Measurements from ENCODE around the gene BEND2. TPM values are rescaled to one million over a fixed set of nuclear protein-coding genes. Genes with fewer than 3 reads are reported as not detected.

Gene BEND2
- total RNA-seq, 3 donors from 2014 or later (not counting 1 experiment from before 2014, with no cell fraction given): 0.16 to 1.3 (median 0.48) TPM

GRCh38 chrX:18174209-18174608 is 46.5 kb downstream of the BEND2 start:
- TF ChIP-seq CTCF (IDR thresholded peaks at IDR 0.05): no peak

GRCh38 chrX:18173494-18174180 is 47.0 kb downstream of the BEND2 start:
- no peak overlapping the region for H3K4me3 Mint-ChIP-seq
- TF ChIP-seq CTCF (IDR thresholded peaks at IDR 0.05): no peak
- no peak overlapping the region for H3K4me3 ChIP-seq (ENCODE audit: low read length)
- H3K27me3 Mint-ChIP-seq (ENCODE audit: low read depth in 2 of 2): no peaks in the 10 kb centered on the region
- H3K9me3 ChIP-seq (ENCODE audit: control insufficient read depth, insufficient read depth, low read length): no peaks in the 10 kb centered on the region
- intact Hi-C loops (cut with micrococcal nuclease): no loop called here
- no peaks in the 10 kb centered on the region for H3K27me3 ChIP-seq (ENCODE audit: control insufficient read depth, insufficient read depth, low read length)
- no peak overlapping the region for H3K27ac Mint-ChIP-seq
- 23% methylated on average over 7 of the region's 7 CpGs for WGBS (ENCODE audit: insufficient coverage)
- peaks cover 0 to 2% of the 10 kb centered on the region in 2 donors for H3K9me3 Mint-ChIP-seq
- H3K36me3 ChIP-seq (ENCODE audit: control insufficient read depth, insufficient read depth, low read length): no peaks in the 10 kb centered on the region
- DNase-seq (no peak), ATAC-seq (no peak)
- H3K4me1 Mint-ChIP-seq: no peaks in the 10 kb centered on the region
- no peaks in the 10 kb centered on the region for H3K36me3 Mint-ChIP-seq
- H3K27ac ChIP-seq (ENCODE audit: low read length): no peak overlapping the region
- H3K4me1 ChIP-seq (ENCODE audit: control insufficient read depth, insufficient read depth, low read length): no peaks in the 10 kb centered on the region

More at GRCh38 chrX:18174209-18174608, 46.5 kb downstream of the BEND2 start:
- intact Hi-C loops (cut with micrococcal nuclease): no loop called here
- Histone ChIP-seq H3K4me3 (ENCODE audit: low read length) (no peak overlapping the region), H3K4me1 (ENCODE audit: control insufficient read depth, insufficient read depth, low read length) (no peaks in the 10 kb centered on the region), H3K9me3 (ENCODE audit: control insufficient read depth, insufficient read depth, low read length) (no peaks in the 10 kb centered on the region), H3K36me3 (ENCODE audit: control insufficient read depth, insufficient read depth, low read length) (no peaks in the 10 kb centered on the region), H3K27me3 (ENCODE audit: control insufficient read depth, insufficient read depth, low read length) (no peaks in the 10 kb centered on the region), H3K27ac (ENCODE audit: low read length) (no peak overlapping the region)
- 80% methylated on average over 5 of the region's 7 CpGs for WGBS (ENCODE audit: insufficient coverage)
- no peaks in the 10 kb centered on the region for H3K36me3 Mint-ChIP-seq
- H3K27ac Mint-ChIP-seq: no peak overlapping the region
- H3K4me1 Mint-ChIP-seq: no peaks in the 10 kb centered on the region
- no peak overlapping the region for H3K4me3 Mint-ChIP-seq
- no peaks in the 10 kb centered on the region for H3K27me3 Mint-ChIP-seq (ENCODE audit: low read depth in 2 of 2)
- DNase-seq (no peak), ATAC-seq (no peak)
- H3K9me3 Mint-ChIP-seq: peaks cover 0 to 2% of the 10 kb centered on the region in 2 donors

- WGBS (ENCODE audit: insufficient coverage): 83% methylated on average over 4 of the region's 4 CpGs
- Histone ChIP-seq H3K27ac (ENCODE audit: low read length) (no peak overlapping the region), H3K27me3 (ENCODE audit: control insufficient read depth, insufficient read depth, low read length) (no peaks in the 10 kb centered on the region), H3K9me3 (ENCODE audit: control insufficient read depth, insufficient read depth, low read length) (no peaks in the 10 kb centered on the region), H3K4me1 (ENCODE audit: control insufficient read depth, insufficient read depth, low read length) (no peaks in the 10 kb centered on the region), H3K36me3 (ENCODE audit: control insufficient read depth, insufficient read depth, low read length) (no peaks in the 10 kb centered on the region), H3K4me3 (ENCODE audit: low read length) (no peak overlapping the region)
- TF ChIP-seq CTCF (IDR thresholded peaks at IDR 0.05): no peak
- Mint-ChIP-seq H3K36me3 (no peaks in the 10 kb centered on the region), H3K9me3 (peaks cover 0 to 2% of the 10 kb centered on the region in 2 donors), H3K4me1 (no peaks in the 10 kb centered on the region), H3K27ac (no peak overlapping the region), H3K27me3 (ENCODE audit: low read depth in 2 of 2) (no peaks in the 10 kb centered on the region), H3K4me3 (no peak overlapping the region)
- intact Hi-C loops (cut with micrococcal nuclease): no loop called here
- ATAC-seq: no peak
- DNase-seq: no peak
Observed at GRCh38 chrX:18172970-18173369, 47.7 kb downstream of the BEND2 start.

GRCh38 chrX:18170910-18171309 is 49.8 kb downstream of the BEND2 start:
- no peaks in the 10 kb centered on the region for H3K27me3 Mint-ChIP-seq (ENCODE audit: low read depth in 2 of 2)
- H3K9me3 Mint-ChIP-seq: no peaks in the 10 kb centered on the region
- no peak overlapping the region for H3K4me3 Mint-ChIP-seq
- H3K4me1 Mint-ChIP-seq: no peaks in the 10 kb centered on the region
- H3K27ac Mint-ChIP-seq: no peak overlapping the region
- Histone ChIP-seq H3K27ac (ENCODE audit: low read length) (no peak overlapping the region), H3K36me3 (ENCODE audit: control insufficient read depth, insufficient read depth, low read length) (no peaks in the 10 kb centered on the region), H3K4me3 (ENCODE audit: low read length) (no peak overlapping the region), H3K27me3 (ENCODE audit: control insufficient read depth, insufficient read depth, low read length) (no peaks in the 10 kb centered on the region), H3K9me3 (ENCODE audit: control insufficient read depth, insufficient read depth, low read length) (no peaks in the 10 kb centered on the region), H3K4me1 (ENCODE audit: control insufficient read depth, insufficient read depth, low read length) (no peaks in the 10 kb centered on the region)
- no peak for TF ChIP-seq CTCF (IDR thresholded peaks at IDR 0.05)
- ATAC-seq (no peak), DNase-seq (no peak)
- no peaks in the 10 kb centered on the region for H3K36me3 Mint-ChIP-seq
- 84% methylated on average over 5 of the region's 6 CpGs for WGBS (ENCODE audit: insufficient coverage)
- intact Hi-C loops (cut with micrococcal nuclease): no loop called here
